Activated T-cell treated with anti-CD3 and anti-CD28 coated beads, Interleukin-2, amount 50 U/mL, for 48 hours (primary cell): ENCODE data around the gene COL4A1.

ENCODE experiments used
- DNase-seq, 2 experiments: peaks; one replicate each; pipeline ENCODE4 v3.0.0-alpha.2; 2020

Gene COL4A1

DNA sequence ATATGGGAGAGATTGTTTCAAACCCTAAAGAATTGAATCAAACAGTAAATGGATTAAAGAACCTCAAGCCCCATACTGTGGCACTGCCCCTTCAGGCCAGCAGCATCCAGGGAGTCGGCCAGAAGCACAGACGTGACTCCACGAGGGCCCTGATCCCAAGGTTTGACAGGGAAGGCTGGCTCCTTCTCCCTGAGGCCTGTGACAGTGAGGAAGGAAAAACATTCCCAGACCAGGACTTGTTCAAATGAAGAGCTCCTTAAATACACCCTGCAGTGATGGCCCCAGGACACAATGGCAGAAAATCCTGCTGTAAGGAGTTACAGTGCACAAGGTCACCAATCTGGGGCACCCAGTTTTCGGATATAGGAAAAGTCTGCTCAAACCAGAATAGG, 91.0 kb downstream of the COL4A1 start:
- no peak for DNase-seq

DNA sequence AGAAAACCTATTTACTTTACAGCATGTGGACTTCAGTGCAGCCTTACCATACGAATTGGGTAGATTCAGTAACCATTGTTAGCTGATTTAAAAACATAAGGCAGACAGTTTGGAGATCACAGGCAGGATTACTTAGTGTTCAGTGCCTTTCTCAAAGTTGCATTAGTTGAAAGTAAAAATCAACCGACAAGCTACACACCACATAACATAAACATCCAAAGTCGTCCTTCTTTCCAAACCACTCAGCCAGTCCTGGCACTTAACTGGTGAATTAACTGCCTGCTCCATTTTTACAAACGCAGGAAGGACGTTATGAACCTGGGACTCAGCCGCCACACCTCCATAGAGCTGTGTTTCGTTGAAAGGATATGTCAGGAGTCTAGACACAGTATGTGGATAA, 91.4 kb downstream of the COL4A1 start:
- no peak for DNase-seq

DNA sequence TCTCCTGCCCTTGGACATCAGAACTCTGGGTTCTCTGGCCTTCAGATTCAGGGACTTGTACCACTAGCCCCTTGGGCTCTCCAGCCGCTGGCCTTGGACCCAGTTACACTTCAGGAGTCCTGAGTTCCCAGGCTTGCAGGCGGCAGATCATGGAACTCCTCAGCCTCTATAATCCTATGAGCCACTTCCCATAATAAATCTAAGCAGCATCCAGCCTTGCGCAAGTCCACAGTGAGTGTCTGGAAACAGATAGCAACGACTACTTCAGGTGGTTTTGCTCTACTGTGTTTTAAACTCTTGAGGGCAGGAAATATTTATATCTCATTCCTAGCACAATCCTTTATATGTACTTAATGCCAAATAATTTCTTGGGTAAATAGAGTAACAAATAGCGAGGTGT, 92.3 kb downstream of the COL4A1 start:
- DNase-seq: no peak

DNA sequence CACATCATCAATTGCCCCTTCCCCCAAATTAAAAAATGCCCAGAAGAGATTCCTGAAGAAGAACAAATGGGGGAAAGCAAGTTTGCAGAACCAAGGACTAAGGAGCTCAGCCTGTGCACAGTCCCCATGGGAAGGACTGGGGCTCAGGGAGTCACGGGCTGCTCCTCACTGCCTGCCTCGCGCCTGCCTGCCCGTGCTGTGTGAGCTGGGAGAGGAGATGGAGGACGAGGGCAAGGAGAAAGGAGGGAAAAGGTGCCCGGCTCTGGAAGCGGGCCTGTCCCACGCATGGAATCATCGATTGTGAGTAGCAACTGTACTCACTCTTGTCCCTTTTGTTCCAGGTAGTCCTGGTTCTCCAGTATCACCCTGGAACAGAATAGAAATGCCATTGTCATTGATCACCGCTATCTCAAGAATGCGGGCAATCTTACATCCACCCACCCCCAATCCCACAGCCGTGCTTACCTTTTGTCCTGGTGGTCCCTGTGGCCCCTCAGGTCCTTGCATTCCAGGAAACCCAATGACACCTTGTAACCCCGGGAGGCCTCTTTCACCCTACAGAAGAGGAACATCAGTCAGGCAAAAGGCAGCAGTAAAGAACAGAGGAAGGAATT, 93.4 kb downstream of the COL4A1 start:
- DNase-seq: no peak

DNA sequence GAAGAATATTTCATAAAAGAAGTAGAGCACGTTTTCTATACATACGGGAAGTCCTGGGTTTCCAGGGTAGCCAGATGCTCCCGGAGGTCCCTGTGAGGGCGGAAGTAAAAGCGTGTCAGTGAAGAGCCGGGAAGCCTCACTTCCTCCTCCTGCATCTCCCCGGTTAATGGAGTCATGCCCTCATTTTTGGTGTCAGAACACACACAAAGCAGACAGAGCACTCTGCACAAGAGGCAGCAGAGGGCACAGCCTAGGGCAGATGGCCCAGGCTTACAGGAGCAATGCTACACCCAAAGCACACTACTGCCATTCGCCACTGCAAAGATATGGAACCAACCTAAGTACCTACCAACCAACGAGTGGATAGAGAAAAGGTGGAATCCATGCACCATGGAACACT, 94.4 kb downstream of the COL4A1 start:
- no peak for DNase-seq

DNA sequence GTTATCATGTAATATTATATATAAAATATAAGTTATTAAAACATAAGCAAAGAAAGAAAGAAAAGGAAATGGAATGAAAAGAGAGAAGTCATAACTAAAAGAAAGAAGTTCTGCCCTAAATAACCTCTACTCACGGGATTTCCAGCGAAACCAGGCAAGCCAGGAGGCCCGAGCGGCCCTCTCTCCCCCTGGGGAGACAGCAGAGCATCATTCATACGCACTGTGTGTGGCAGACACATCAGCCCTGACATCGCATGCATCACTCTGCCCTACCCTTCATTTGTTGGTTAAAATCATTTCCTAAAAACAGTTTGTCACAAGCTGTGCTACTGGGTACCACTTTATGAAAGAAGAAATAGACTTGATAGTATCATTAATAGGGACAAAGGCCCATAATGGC, 95.2 kb downstream of the COL4A1 start:
- DNase-seq: no peak

DNA sequence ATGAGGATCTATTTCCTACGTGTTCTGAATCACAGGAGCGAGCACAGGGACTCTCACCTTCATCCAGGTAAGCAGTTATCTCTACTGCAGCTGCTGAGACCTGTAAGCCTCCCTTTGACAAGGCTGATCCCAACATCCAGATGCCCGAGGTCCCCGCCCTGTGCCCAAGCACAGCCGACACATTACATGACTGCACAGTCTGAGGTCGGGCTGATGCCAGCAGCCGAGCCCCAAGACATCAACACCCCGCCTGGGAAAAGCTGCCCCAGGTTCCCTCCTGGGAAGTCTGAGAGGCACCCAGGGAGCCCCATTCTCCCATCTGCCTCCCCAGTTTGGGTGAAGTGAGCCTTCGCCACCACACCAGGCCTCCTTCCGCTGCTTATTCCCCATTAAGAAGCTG, 95.9 kb downstream of the COL4A1 start:
- no peak for DNase-seq

DNA sequence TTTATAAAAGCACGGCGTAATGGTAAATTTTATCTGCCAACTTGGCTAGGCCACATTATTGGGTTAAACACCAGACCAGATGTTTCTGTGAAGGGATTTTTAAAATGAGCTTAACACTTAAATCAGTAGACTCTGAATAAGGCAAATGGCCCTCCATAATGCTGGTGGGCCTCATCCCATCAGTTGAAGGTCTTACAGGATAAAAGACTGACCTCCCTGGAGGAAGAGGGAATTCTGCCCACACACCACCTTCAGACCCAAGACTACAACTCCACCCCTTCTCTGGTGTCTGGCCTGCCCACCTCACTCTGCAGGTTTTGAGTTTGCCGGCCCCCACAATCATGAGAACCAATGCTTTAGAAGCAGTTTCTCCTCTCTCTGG, 96.4 kb downstream of the COL4A1 start:
- no peak for DNase-seq

DNA sequence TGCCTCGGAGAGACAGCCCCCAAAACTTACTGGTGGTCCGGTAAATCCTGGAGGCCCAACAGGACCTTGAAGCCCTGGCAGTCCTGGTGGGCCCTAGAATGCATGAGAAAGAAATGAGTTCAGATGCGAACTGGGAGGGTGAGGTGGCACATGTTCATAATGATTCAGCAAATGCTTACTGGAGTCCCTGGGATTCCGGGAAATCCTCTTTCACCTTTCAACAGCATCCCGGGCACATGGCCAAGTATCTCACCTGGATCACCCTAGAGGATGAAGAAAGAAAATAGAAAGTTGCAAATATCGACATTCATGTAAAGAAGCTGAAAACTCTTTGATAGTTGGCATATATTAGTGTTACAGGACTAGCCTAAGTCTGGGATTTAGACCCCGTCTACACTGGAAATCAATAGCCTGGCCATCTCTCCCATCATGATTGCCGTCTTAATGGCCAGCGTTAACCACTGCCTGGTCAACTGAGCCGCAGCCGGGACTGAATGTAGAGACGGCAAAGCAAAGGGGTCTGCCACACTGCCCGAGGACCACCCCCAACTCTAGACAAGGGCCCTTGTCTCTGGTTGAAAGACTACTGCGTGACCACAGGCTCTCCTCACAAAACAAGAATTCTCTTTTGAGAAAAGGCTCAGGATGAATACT, 96.9 kb downstream of the COL4A1 start:
- no peak for DNase-seq

DNA sequence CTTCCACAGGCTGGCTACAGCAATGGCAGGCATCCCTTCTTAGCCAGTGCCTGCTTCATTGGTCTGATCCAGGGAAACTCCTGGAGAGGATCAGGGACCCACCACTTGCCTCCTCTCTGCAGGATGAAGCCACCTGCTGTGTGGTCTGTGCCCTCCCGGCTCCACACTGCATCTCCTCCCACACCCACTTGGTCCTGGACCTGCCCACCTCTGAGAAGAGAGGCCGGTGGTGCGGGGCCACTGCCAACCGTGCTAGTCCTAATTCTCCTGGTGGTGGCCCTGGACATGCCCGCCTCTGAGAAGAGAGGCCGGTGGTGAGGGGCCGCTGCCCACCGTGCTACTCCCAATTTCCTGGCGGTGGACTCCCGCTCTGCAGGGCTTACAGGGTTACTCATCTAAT, 98.8 kb downstream of the COL4A1 start:
- DNase-seq: no peak

DNA sequence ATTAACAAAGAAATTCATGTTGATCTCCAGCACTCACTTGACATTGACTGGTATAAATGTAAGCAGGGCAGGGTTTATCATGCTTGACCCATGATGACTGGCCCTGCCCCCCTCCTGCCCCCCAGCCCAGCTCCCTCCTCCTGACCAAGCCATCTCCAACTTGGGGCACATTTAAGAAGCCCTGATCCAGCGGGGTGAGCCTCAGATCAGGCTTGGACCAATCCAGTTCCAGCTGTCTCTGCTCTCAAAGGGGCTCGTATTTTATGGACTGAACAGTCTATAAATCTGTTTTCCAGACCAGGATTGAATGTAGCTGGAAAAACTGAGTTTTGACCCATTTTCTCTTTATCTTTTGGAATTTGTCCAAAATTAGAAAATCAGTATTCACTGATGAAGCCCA, 100.0 kb downstream of the COL4A1 start:
- no peak for DNase-seq

DNA sequence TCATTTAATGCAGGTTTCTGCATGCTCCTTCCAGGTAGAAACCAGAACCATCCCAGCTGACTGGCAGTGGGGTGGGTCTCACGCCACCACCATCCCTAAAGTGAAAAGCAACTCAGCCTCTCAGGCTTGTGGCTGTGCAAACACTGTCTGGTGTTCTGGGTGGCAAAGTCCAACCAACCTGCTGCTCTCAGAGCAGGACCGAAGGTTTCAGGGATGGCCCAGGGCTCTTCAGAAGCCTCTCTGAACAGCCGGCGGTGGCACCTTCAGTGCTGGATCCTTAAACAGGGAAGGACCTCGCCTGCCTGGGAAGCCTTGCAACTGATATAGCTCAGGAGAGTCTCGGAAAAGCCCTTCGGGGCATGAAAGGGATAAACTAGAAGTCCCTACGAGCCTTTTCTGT, 100.8 kb downstream of the COL4A1 start:
- DNase-seq: no peak

DNA sequence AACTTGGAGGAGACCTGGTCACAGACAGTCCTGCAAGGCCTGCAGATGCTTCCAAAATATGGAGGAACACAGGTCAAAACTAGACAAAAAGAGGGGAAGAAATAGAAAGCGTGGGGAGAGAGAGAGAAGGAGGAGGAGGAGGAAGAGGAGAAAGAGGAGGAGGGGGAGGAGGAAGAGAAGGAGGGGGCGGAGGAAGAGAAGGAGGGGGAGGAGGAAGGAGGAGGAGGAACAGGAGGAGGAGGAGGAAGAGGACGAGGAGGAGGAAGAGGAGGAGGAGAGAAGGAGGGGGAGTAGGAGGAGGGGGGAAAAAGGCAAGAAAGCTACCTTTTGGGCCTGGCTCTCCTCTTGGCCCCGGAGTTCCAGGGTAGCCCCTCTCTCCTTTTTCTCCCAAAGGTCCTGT, 105.8 kb downstream of the COL4A1 start:
- no peak for DNase-seq

DNA sequence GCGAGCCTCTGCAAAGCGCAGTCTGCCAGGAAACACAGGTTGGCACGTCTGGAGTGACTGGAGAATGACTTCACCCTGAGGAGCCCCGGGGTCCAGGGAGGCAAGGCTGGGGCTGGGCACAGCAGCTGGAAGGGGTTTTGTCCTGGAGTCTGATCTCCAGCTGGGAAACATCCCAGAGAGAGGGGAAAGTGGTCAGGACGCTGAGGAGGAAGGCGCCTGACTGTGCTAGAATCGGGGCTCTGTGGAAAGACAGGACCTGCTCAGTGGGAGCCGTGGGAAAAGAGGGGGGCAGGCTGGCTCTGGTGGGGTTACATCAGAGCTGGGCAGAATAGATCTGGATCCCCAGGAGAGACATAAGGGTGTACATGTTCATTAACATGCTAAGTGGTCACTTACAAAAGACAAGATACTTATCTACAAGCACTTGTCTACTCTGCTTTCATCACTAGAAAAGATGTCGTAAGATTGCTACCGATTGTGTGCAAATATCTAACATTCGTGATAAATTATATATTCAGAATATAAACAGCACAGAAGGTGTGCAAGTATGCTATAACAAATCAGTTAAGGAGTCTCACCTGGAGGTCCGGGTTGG, 106.6 kb downstream of the COL4A1 start:
- no peak for DNase-seq

DNA sequence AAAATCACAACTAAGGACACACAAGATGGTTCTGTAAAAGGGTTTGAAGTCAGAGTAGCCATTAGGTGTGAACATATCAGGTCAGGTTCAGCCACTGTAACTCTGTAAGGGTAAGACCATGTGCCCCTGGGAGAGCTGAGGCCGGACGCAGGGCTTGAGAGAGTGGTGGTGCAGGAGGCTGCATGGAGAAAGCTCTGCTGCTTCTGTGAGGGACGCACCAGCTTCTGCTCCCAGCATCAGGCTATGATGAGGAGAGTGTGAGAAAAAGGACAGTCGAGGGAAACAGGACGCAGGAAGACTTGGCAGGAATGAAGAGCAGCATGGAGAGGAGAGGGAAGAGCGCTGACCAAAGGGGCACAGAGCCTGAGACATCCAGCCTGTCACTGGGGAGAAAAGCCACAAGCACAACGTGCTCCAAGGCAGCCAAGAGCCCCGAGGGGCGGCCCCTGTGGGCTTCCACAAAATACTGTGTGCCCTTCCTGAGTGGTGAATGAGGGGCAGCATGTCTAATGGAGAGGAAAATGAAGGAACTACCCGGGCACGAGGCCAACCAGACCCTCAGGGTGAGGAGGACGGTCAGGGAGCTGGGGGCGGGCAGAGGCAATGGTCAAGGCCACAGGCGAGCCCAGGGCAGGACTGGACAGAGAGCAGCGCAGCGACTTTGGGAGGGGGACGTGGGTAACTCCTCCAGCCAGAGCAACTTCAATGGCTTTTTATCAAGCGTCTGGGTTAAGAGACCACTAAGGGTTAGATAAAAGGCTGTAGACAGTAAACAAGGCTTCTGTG, 107.7 kb downstream of the COL4A1 start:
- no peak for DNase-seq

DNA sequence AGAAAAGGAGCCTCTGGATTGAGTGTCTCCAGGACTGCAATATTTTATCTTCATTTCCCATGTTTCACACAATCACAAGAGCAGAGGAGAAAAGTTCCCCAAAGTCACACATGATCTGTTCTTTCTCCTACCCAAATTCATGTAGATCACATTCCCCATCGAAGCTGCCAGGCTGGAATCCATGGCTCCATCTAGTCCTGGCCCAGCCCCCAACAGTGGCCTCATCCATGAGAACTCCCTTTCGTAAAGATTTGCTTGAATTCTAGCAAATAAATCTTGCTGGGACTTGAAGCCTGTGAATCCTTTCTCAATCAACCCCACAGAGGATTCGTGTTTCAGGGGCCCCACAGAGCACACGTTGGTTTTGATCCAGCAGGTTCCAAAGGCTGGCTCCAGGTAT, 109.5 kb downstream of the COL4A1 start:
- DNase-seq: no peak

DNA sequence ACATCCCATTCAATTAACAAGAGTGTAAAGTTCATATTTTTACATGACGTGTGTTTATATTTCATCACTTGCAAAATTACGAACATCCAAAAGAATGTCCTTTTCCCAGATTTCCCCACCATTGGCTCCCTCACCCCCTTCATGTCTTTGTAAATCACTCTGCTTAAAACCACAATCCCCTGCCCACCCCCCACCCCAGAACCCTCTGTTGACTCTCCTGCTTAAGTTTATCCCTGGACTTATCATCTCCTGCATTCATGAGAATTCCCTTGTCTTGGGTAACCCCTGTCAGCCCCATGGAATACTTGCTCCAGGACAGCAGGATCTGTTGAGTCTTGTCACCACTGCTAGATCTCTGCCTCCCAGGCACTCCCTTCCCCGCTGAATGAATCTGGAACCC, 109.9 kb downstream of the COL4A1 start:
- DNase-seq: no peak

DNA sequence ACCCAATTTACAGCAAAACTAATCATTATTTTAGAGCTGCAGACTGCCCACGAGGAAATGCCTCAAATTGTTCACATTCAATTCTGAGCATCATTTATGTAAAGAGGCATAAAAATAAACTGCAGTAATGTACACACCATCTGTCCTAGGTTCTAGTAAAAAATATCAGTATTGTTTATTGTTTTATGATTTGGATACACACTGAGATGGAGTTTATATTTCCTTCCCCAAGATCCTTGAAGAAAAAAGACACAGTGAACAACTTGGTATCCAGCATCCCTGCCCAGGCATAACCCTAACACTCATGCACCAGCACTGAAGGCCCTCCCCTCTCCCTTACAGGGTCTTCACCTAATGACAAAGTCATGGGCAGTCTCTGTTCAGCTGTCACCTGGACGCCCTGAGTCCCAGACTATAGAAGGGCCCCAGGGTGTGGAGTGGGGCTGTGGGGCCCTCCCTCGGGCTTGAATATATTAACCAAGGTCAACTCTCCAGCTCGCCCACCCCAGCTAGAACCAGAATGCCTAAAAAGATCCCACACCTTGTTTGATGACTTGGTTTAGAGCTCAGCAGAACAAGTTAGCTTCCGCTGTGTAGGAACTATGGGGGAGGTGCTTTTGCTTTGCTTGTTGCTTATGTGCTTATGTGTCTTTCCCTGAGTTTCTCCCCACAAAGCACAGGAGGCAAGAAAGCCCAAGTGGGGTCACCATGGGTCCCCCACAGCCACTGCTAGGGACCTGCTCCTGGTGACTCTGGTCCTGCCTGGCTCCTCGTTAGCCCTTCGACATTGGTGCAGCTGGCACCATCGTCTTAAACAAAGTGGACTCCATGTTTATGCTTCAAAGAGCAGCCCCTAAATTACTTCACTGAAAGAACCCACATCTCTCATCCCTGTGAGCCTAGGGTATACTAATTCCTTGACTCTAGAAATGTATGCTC, 111.1 kb downstream of the COL4A1 start:
- no peak for DNase-seq

DNA sequence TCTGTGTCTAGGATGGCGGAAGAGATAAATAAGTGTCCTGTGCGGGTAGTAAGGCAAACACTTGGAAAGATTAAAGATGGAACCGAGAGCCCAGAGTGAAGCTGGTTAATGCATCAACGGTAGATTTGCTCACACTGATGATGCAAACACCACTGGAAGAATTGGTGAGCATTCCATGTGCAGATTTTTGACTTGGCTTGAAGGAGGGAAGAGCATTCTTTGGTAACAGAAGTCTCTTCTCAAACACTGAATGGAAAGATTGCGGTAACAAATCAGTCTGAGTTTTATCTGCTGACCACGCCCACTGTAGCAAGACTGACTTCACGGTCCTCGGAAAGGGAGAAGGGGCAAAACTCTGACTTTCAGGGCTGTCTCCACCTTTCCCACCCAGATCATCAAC, 112.5 kb downstream of the COL4A1 start:
- DNase-seq: no peak

DNA sequence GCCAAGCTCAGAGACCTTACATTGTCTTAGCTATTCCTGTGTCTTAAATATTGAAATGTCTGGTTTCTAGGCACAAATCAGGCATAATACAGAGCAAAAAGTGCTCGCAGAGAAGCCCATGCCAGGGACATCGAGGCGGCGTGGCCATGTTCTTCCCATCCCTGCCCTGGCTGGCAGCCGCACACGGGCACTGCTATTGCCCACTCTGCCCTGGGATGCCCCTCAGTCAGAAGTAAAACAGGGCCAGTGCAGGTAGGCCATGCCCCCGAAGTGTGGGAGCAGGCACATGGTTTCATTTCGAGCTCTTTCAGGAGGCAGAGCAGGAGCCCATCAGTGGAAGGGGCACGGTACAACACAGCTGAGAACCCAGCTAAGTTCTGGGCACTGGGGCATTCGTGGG, 113.5 kb downstream of the COL4A1 start:
- DNase-seq: no peak

DNA sequence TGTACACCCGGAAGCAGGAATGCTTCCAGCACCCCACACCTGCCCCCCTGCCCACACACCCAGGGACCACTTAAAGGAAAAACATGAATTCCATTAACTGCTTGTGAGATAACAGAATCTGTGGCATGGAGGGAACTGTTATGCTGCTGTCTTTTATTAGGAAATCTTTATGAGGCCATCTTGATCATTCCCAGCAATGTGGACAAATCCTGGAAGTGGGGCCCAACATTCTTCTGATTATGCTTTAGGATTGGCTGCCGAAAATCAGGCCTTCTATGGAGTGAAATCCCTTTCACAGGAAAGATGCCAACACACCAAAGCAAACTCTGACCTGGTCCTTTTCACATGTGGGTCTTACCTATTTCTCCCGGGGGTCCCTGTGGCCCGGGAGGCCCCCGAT, 114.5 kb downstream of the COL4A1 start:
- DNase-seq: no peak

DNA sequence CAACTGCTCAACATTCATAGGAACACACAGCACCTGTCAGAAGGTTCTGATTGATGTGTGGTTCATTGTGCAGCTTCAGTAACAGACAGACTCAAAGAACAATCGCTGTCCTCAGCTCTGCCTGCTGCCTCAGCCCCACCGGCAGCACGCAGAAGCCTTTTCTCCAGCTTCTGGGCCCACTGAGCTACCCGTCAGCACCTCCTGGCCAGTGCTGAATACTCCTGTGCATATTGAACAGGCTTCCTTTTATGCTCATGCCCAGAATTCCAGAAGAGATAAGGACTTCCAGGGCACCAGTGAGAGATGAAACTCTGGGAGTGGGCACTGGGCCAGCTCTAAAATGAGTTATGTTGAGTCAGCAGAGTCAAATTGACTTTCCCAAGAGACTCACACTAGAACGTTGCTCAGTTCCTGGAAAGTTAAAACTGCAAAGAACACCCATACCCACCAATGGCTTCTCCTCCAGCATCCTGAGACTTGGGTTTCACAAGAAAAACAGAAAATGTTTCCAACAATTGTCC, 119.3 kb downstream of the COL4A1 start:
- no peak for DNase-seq
